Transverse colon (tissue), 4 donors: ENCODE data around the gene OTOGL.

ENCODE experiments used
- POLR2AphosphoS5 ChIP-seq, 3 donors: sonication (generic); formaldehyde crosslinking; IDR thresholded peaks; one replicate each; pipeline ENCODE4 v1.6.1; 2016; ENCODE audit warnings: antibody characterized with exemption in 3 of 3
- TF ChIP-seq, protein P1 (sequence below), 5 experiments: fragments of 200-600 bp in 3 of 5; fragments of 450-650 bp in 2 of 5; sonication (generic) in 3 of 5; IDR thresholded peaks; 1 replicate in 2 of 5; 2 replicates in 3 of 5; pipeline ENCODE4 v1.5.1; 2016 to 2017; ENCODE audit warnings: antibody characterized with exemption in 5 of 5, inconsistent platforms in 3 of 5, mild to moderate bottlenecking in 2 of 5, moderate library complexity in 1 of 5

DNA sequence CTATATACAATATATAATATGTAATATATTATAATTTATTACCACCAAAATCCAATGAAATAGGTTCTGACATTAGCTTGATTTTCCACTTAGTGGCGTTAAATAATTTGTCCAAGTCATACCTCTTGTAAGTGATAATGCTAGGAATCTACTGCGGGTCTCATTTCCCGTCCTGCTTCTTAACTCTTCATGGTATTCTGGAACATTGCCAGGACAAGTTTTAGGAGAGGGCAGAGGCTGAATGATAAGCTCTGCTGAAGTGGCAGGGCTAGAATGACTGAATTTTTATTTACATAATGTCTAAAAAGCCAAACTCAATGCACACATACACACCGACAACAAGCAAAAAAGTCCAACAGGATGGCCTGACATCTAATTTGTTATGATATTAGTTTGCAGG lies 274.3 kb downstream of the OTOGL start:
- no peak for TF ChIP-seq POLR2AphosphoS5 (IDR thresholded peaks at IDR 0.05)
- TF ChIP-seq, protein P1, sequence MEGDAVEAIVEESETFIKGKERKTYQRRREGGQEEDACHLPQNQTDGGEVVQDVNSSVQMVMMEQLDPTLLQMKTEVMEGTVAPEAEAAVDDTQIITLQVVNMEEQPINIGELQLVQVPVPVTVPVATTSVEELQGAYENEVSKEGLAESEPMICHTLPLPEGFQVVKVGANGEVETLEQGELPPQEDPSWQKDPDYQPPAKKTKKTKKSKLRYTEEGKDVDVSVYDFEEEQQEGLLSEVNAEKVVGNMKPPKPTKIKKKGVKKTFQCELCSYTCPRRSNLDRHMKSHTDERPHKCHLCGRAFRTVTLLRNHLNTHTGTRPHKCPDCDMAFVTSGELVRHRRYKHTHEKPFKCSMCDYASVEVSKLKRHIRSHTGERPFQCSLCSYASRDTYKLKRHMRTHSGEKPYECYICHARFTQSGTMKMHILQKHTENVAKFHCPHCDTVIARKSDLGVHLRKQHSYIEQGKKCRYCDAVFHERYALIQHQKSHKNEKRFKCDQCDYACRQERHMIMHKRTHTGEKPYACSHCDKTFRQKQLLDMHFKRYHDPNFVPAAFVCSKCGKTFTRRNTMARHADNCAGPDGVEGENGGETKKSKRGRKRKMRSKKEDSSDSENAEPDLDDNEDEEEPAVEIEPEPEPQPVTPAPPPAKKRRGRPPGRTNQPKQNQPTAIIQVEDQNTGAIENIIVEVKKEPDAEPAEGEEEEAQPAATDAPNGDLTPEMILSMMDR (IDR thresholded peaks at IDR 0.05) = no peak
